Left colon (tissue), 2 donors: ENCODE measurements around the gene SLC6A20. TPM values are rescaled to one million over a fixed set of nuclear protein-coding genes. Genes with fewer than 3 reads are reported as not detected.
A peak's percentile ranks its signal among the peaks of the same experiment; 100 is the strongest.

Experiments used
- ATAC-seq: fragments of 200-7000 bp; cut with Tn5 transposase; one replicate; pipeline ENCODE4 v1.9.1; 2020; ENCODE audit warnings: mild to moderate bottlenecking, moderate library complexity
- DNase-seq, 2 donors: peaks; one replicate each; pipeline ENCODE4 v3.0.0-alpha.2; 2020
- intact Hi-C, 2 donors: fragments of 100-400 bp; cut with DNase I in 1 of 2; cut with micrococcal nuclease in 1 of 2; formaldehyde crosslinking; loops; one replicate each; pipeline versions ENCODE4 v1.11.2 to v1.14.0; 2022; cut with DNase I, micrococcal nuclease
- total RNA-seq, 2 donors: library from RNA; stranded (reverse); fragmentation: NEBNext Ultra II Directional; extraction: Animal tissue kit (Norgen Biotek cat#: 25700); gene quantifications; one replicate each; pipeline ENCODE4 v1.2.1, GENCODE V29; 2021
- donor health status: DM: no; HTN: no; CAD: no.
- donor health status: DM: yes; HTN: yes; CAD: no.

Gene SLC6A20
- total RNA-seq, 2 donors from 2014 or later, result 2.4 to 11.8 TPM

DNA sequence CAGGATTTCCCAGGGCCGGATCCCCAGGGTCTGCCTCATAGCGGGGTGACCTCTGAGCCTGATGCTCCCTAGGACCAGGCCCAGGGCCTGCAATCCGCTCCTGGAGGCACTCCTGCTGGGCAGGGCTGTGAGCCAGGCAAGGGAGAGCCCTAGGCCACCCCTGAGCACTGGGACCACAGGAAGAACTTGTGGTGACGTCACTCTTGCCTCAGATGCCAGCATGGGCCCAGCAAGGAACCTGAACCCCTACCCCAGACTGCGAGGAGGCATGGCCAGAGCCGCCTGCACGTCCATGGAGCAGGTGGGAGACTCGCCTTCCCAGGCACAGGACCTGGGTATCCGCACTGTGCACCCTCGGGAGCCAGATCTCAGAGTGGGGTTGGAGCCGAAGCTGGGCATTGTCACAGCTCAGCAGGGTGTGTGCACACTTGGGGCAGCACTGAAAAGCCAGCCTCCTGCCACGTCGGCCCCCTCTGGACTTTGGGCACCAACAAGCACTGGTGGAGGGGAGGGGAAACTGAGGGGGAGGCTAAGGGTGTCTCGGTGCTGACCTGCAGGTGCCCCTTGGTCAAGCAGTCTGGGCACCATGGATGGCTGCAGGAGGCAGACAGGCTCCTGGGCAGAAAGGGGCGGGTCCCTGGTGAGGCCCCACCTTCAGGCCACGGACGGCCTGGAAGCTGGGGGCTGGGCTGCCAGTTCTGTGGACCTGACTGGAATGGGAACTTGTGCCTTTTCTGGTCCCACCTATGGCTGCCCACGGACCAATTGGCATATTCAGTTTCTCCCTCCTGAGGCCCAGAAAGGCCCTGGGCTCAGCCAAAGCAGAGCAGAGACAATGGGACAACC, 49.3 kb downstream of the SLC6A20 start:
- intact Hi-C loops, result no loop called here
- ATAC-seq (peak; percentile 28), DNase-seq (no peak)

DNA sequence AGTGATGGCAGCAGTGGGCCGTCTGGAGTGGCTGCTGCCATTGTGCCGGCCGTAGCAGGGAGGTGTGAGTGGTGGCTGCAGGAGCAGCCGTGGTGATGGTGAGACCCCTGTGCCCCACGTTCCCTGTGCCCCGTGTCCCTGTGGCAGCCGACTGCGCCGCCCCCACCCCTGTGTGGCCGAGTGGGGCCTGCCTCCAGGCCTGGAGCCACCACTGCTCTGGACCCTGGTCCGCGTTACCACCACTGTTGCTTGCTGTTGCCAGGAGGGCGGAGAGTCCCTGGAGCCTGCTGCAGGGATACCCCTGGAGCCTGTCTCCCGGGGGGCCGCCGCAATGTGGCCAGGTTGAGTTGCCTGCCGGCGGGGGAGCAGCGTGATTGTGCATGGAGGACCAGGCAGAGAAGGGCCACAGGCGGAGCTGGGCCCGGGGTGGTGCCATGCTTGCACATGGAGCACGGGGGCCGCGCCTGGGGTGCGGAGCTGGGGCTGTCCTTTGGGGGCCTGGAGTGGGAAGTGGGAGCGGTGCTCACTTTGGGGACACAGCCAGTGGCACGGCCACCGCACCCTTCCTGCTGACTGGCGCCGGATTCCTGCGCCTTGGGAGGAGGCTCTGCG, 50.1 kb downstream of the SLC6A20 start:
- intact Hi-C loops, result no loop called here
- ATAC-seq (no peak), DNase-seq (no peak)

DNA sequence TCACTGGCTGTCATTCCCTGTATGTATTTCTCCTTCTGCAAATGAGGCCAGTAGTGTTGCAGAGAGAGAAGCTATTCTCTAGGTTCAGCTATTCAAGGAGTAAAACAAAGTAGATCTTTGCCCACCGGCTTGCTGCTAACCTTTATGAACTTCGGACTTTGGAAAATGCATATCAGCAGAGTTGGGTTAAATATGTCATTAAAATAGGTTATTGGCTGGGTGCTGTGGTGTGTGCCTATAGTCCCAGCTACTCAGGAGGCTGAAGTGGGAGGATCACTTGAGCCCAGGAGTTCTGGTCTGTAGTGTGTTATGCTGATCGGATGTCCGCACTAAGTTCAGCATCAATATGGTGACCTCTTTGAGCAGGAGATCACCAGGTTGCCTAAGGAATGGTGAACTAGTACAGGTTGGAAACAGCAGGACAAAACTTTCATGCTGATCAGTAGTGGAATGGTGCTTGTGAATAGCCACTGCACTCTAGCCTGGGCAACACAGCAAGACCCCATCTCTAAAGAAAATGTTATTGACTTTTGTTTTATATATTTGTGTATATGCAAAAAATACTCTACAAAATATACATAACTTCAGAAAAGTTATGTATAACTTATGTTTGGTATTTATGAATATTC, 53.8 kb downstream of the SLC6A20 start:
- intact Hi-C loops, result no loop called here
- ATAC-seq, result peak; percentile 54
- no peak for DNase-seq

DNA sequence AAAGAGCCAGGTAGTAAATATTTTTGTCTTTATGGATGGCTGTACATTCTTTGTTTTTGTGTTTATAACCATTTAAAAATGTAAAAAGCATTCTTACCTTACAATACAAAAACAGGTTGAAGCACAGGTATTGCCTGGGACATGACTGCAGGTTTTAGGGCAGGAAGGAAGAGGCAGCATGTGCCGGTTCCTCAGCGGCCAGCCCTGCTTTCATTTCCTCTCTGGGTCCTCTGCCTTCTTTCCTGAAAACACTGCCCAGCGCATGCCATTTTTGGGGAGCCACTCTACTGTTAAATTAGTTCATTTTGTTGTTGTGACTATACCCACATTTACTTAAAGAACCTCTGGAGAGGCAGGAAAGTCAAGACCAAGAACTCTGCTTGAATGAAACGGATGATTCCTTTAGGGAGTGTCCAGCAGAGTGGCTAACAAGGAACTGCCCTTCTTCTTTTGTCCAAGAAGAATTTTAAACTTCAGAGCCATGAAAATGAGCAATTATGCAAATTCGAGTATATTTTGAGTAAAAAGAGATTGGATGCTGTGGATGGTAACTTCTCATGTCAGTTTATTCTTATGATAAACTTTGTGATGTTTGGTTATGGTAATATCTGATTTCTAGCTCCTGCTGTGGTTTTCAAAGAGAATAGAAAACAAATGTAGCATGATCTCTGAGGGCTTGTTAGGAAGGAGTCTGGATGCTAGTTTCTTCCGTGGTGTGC, 54.4 kb downstream of the SLC6A20 start:
- intact Hi-C loops, result no loop called here
- no peak for ATAC-seq
- no peak for DNase-seq

DNA sequence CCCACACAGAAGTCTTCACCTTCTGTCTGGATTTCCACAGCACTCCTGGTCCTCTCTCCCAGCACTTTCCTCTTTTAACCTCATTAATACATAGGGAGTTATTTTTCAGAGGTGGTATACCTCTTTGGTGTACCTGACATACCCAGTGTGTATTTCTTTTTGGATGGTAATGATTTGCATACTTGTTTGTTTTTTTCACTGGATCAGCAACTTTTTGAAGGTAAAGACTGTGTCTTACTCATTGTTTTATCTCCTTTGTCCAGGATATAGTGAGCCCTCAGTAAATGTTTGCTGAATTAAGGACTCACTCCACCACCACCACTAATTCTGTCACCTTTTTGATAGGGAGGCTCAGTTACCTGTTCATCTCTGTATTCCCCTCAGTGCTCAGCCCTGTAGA, 55.1 kb downstream of the SLC6A20 start:
- DNase-seq (no peak), ATAC-seq (no peak)
- intact Hi-C loops, result no loop called here

DNA sequence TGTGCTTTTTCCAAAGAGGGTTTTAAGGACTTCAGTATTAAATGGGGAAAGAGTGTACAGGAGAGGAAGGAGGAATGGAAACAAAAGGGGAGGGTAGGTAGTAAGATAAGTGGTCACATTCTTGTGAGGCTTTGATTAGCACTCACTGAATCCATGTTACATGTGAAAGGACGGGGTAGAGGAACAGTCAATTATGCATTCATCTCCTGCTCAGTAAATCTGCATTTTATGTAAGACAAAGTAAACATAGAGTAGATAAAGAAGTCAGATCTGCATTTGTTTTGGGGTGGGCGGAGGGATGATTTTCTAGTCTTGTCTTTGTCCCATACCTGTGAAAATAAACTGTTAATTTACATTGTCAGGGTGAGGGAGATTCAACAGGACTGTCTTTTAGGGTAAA, 56.3 kb downstream of the SLC6A20 start:
- DNase-seq (no peak), ATAC-seq (no peak)
- intact Hi-C loops, result no loop called here

DNA sequence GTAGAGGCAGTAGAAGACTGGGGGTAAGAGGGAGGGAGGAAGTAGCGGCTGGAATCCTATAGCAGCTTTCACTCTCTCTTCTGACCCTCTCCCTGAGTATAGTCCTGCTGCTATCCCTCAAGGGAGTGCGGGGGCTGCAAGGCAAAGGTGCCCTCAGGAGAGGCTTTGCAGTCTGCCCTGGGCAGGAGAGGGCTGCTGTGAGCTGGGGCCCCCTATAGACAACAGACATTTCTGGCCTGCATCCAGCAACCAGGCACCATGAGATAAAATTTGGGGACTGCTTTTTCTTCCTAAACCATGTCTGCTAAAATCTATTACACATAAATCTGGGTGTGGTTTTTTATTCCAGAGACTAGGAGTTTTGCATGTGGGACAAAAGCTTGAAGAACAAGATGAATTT, 59.1 kb downstream of the SLC6A20 start:
- ATAC-seq (no peak), DNase-seq (no peak)
- intact Hi-C loops, result no loop called here

DNA sequence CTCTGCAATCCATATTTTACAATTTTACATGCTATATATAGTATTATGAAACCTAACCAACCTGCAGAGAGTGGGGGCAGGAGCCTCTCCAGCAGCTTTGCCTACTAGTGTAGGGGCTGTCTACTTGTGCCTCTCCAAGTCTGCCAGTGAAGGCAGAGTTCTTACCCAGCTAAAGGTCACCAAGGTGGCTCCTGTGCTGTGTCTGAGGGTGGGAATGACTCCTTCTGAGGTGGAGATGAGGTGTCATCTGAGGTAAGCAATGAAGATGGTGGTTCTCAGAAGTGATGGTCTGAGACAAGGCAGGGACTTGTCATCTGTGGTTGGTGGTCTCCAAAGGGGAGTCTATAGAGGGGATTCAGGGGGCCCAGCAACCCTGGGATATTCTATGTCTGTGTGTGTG, 59.6 kb downstream of the SLC6A20 start:
- no peak for ATAC-seq
- intact Hi-C loops, result no loop called here
- no peak for DNase-seq

DNA sequence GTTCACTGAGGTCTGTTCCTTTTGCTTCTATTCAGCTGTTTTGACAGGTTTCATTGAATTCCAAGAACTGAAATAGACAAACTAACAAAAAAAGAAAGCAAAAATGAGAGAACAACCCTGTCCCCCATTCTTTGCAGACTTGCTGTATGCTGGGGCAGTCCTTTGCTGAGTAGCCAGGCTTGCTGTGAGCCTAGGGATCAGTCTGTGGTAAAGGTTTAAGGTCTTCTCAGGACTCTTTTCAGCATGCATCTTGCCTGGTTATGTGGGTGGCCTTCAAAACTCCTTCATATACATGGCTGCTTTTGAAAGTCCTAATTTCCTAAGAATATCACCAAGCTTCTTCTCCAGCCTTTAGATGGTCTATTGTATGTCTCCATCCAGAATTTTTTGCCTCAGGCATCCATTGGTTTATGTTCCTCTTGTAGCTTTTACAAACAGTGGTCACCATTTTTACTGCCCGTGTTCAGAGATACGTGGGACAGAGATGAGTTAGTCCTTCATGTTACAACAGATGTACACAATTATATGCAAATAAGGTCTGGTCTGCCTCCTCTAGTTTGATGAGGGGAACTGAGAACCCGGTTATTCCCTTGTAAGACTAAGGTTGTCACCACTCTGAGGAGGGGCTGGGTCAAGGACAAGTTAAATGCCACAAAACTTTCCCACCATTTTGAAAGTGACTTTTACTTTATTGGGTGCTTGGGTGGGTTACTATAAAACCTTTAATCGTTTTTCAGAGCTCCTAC, 65.8 kb downstream of the SLC6A20 start:
- ATAC-seq (no peak), DNase-seq (no peak)
- intact Hi-C loops, result no loop called here

DNA sequence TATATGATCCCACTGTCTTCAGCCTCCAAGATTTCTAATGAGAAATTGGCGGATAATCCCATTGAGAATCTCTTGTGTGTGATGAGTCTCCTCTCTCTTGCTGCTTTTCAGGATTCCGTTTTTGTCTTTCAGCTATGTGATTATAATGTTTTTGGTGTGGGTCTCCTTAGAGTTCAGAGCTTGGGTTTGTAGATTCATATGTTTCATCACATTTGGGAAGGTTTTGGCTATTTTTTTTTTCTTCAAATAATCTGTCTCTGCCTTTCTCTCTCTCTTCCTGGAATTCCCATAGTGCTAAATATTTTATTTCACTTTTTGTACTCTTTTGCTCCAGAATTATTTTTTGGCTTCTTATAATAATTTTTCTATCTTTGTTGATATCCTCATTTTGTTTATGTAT, 66.7 kb downstream of the SLC6A20 start:
- intact Hi-C loops, result no loop called here
- ATAC-seq (no peak), DNase-seq (no peak)

DNA sequence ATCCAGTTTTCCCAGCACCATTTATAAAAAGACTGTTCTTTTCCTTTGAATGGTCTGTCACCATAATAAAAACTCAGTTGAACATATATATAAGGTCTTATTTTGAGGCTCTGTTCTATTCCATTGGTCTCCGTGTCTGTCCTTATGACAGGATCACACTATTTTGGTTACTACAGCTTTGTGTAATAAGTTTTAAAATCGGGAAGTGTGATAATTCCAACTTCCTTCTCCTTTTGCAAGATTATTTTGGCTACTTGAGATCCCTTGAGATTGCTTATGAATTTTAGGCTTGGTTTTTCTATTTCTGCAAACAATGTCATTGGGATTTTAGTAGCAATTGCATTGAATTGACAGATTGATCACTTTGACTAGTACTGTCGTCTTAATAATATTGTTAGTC, 71.4 kb downstream of the SLC6A20 start:
- ATAC-seq, result no peak
- intact Hi-C loops, result no loop called here
- DNase-seq, result no peak

DNA sequence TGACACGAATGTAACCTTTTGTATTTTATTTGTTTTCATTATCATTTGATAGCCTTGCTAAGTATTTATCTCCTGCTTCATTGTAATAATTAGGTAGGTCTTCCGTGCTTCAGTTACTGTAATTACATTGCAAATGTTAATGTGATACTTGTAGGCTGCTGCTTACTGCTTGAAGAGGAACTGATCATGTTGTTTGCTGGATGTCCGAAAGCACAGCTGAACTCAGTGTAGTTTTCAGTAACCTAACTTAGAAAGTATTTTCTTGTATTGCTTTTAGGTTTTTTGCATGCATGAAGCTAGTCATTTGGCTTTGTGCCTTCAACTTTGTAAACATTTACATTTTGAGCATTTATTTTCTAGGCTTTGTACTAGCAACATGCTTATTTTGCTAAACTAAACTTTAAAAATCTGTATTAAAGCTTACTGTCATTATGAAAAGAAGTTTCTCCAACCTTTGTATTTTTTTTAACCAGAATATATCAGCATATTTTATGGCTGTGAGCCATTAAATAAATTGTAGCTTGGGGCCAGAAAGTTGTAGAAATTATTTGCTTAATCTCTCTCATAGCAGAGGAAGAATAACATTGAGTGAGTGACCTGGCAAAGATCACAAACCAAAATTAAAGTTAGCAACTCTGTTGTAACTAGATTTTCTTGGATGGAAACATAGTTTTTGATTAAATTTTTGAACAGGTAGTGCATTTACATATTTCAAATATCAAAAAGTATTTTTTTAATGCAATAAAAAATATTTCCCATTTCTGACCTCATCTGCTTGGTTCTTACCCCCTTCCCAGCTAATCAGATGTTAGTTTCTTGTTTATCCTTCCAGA, 76.5 kb downstream of the SLC6A20 start:
- ATAC-seq (no peak), DNase-seq (no peak)
- intact Hi-C loops, result no loop called here

DNA sequence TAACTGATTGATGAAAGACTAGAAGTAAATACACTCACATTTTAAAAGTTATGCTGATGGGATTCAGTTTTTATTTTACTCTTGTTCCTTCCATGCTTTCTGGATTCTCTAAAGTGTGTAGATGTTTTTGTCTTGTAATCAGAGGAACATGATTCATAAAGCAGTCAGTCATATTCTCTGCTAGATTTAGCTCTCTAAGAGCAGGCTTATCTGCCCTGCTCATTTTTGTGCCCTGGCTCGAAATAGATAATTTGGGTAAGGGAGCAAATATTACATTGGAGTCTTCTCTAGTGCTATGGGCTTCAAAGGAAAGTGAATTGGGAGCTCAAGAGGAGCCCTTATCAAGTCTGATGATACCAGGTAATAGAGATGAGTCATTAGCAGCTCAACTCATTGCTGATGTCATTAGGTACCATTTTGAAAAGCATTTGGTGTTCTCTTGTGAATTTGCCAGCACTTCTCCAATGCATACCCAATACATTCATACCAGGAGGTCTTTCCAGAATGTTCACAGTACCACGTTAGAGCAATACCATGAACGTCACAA, 79.5 kb downstream of the SLC6A20 start:
- DNase-seq, result no peak
- intact Hi-C loops, result no loop called here
- ATAC-seq, result no peak

DNA sequence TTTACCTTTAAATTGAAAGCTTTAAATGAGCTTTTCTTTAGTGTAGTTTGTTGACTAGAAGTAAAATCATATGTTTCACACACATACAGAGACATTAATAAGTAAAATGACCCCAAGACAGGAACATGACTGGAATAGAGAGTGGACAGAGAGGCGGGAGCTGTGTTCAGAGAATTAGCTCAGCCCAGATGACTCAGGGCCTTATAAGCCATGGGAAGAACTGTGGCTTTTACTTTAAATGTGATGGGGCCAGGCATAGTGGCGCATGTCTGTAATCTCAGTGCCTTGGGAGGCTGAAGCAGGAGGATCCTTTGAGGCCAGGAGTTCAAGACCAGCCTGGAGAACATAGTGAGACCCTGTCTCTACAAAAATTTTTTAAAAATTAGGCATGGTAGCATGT, 80.4 kb downstream of the SLC6A20 start:
- ATAC-seq, result no peak
- intact Hi-C loops, result no loop called here
- no peak for DNase-seq

DNA sequence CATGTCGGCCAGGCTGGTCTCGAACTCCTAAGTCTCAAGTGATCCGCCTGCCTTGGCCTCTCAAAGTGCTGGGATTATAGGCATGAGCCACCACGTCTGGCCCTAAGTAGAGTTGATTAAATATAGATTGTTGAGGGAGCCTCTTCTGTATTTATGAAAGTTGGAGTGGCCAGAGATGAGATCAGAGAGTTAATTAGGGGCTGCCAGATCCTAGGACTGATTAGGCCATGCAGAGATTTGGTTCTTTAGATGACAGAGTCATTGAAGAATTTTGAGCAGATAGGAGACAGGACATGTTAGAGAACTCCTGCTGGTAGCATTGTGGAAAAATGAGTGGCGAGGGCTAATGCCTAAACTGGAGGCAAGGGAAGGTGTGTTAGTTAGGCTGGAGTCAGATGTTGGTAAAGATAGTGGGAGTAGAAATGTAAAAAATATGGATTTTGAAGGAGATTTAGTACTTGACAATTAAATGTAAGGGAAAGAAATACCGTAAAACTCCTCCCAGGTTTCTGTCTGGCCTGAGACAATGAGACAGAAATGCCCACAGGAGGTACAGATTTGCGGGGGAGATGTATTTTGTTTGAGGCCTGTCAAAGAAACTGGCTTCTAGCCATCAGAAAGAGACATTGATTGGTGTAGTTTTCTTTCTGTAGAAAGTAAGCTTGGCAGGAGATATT, 83.8 kb downstream of the SLC6A20 start:
- ATAC-seq (no peak), DNase-seq (no peak)
- intact Hi-C loops, result no loop called here

DNA sequence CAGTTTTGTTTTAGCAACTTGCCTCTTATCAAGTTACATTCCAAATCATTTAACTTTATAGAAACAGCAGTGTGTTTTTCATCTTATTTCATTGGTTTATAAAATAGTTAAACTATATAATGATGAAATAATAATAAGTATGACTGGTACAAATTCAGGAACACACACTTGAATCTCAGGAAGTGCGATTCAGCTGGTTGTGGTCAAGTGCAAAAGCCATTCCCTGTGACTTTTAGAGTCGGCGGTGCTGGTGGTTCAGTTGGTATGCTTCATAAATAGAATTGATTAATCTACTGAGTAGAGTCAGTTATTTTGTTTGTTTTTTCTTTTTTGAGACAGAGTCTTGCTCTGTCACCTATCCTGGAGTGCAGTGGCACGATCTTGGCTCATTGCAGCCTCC, 84.4 kb downstream of the SLC6A20 start:
- no peak for ATAC-seq
- intact Hi-C loops, result no loop called here
- DNase-seq, result no peak
